B cell (primary cell): Measurements from ENCODE around the gene CSF2RB. TPM values are rescaled to one million over a fixed set of nuclear protein-coding genes. Genes with fewer than 3 reads are reported as not detected.

ENCODE experiments used
- ATAC-seq: fragments of 200-7000 bp; cut with Tn5 transposase; one replicate; pipeline ENCODE4 v1.10.0; 2021; ENCODE audit warnings: low read depth, mild to moderate bottlenecking, moderate number of reproducible peaks, moderate library complexity
- CTCF ChIA-PET: fragments of 350-600 bp; sonication (Branson Sonifier 250); formaldehyde crosslinking; loops from one replicate; lab custom pipeline; 2021; ENCODE audit warnings: antibody characterized with exemption, inconsistent platforms; lab: Charles Lee
- POLR2A ChIA-PET: fragments of 350-600 bp; sonication (Branson Sonifier 250); formaldehyde crosslinking; loops from one replicate; lab custom pipeline; 2021; ENCODE audit warnings: antibody characterized with exemption; lab: Charles Lee
- DNase-seq: peaks from one replicate; pipeline ENCODE4 v3.0.0; 2013
- H2AFZ ChIP-seq: 2 replicates; pipeline ENCODE4 v1.6.1; 2012; ENCODE audit warnings: mild to moderate bottlenecking, low read depth, low read length; ENCODE audit not compliant: insufficient read depth, poor library complexity, severe bottlenecking
- H3K27ac ChIP-seq, 2 donors: 1 replicate in 1 of 2; 2 replicates in 1 of 2; pipeline ENCODE4 v1.5.1; 2012 to 2013; ENCODE audit warnings: low read length in 2 of 2, mild to moderate bottlenecking in 2 of 2, moderate library complexity in 1 of 2
- H3K27me3 ChIP-seq, 4 experiments: fragments of 200-600 bp in 1 of 4; sonication (generic) in 1 of 4; replicated peaks in 1 of 4; 1 replicate in 2 of 4; 2 replicates in 2 of 4; pipeline versions ENCODE4 v1.6.1 to v1.7.0; 2013 to 2016; ENCODE audit warnings: low read length in 3 of 4, mild to moderate bottlenecking in 2 of 4, mixed read lengths in 1 of 4, moderate library complexity in 1 of 4; ENCODE audit not compliant: insufficient read depth in 4 of 4, control insufficient read depth in 3 of 4; ENCODE audit errors: control extremely low read depth in 1 of 4
- H3K36me3 ChIP-seq, 2 experiments: replicated peaks in 1 of 2; 1 replicate in 1 of 2; 2 replicates in 1 of 2; pipeline versions ENCODE4 v1.6.1 to v1.7.1; 2013; ENCODE audit warnings: low read length in 1 of 2; ENCODE audit not compliant: insufficient read depth in 2 of 2, control insufficient read depth in 1 of 2; ENCODE audit errors: control extremely low read depth in 1 of 2, extremely low read depth in 1 of 2
- H3K4me1 ChIP-seq, 2 donors: fragments of 200-600 bp in 1 of 2; sonication (generic) in 1 of 2; 1 replicate in 1 of 2; 2 replicates in 1 of 2; pipeline versions ENCODE4 v1.5.1 to v1.6.1; 2013 to 2017; ENCODE audit warnings: low read length in 2 of 2; ENCODE audit not compliant: control insufficient read depth in 2 of 2, insufficient read depth in 2 of 2
- H3K4me2 ChIP-seq: replicated peaks from 2 replicates; pipeline ENCODE3; 2012; ENCODE audit warnings: mild to moderate bottlenecking, low read depth, low read length; ENCODE audit not compliant: poor library complexity, severe bottlenecking
- H3K4me3 ChIP-seq, 5 experiments: fragments of 200-600 bp in 1 of 5; sonication (generic) in 1 of 5; 1 replicate in 3 of 5; 2 replicates in 2 of 5; pipeline versions ENCODE4 v1.5.1 to v1.7.0; 2011 to 2016; ENCODE audit warnings: low read length in 4 of 5, mild to moderate bottlenecking in 4 of 5, low read depth in 2 of 5, control low read depth in 1 of 5, moderate library complexity in 1 of 5; ENCODE audit not compliant: insufficient read depth in 1 of 5; ENCODE audit errors: control extremely low read depth in 1 of 5, extremely low read depth in 1 of 5
- H3K79me2 ChIP-seq: fragments of 200-600 bp; sonication (generic); one replicate; pipeline ENCODE4 v1.6.0; 2016; ENCODE audit warnings: low read length; ENCODE audit not compliant: control insufficient read depth, insufficient read depth
- H3K9ac ChIP-seq: fragments of 200-600 bp; sonication (generic); 2 replicates; pipeline ENCODE4 v1.6.1; 2017; ENCODE audit warnings: mild to moderate bottlenecking, low read length, moderate library complexity
- H3K9me3 ChIP-seq, 3 donors: one replicate each; pipeline versions ENCODE4 v1.6.1 to v1.7.1; 2013; ENCODE audit warnings: low read length in 2 of 3; ENCODE audit not compliant: control insufficient read depth in 2 of 3, insufficient read depth in 1 of 3; ENCODE audit errors: control extremely low read depth in 1 of 3
- H4K20me1 ChIP-seq: 2 replicates; pipeline ENCODE4 v1.6.0; 2012; ENCODE audit warnings: mild to moderate bottlenecking, low read length; ENCODE audit not compliant: insufficient read depth, control insufficient read depth, poor library complexity, severe bottlenecking
- H3K27ac Mint-ChIP-seq: one replicate; pipeline ENCODE4 v1.8.0; 2021; ENCODE audit warnings: mixed read lengths
- H3K27me3 Mint-ChIP-seq: one replicate; pipeline ENCODE4 v1.8.0; 2021; ENCODE audit warnings: mixed read lengths
- H3K4me1 Mint-ChIP-seq: one replicate; pipeline ENCODE4 v1.8.0; 2021; ENCODE audit warnings: mixed read lengths
- H3K4me3 Mint-ChIP-seq: one replicate; pipeline ENCODE4 v1.8.0; 2021; ENCODE audit warnings: mixed read lengths
- H3K9me3 Mint-ChIP-seq: one replicate; pipeline ENCODE4 v1.8.0; 2022; ENCODE audit warnings: mixed read lengths; ENCODE audit not compliant: insufficient read depth
- CTCF ChIP-seq: fragments of 200-600 bp; IDR thresholded peaks from one replicate; pipeline ENCODE4 v1.8.0; 2022; ENCODE audit warnings: antibody characterized with exemption, mild to moderate bottlenecking
- EZH2 ChIP-seq: IDR thresholded peaks from 2 replicates; pipeline ENCODE4 v1.6.1; 2012; ENCODE audit warnings: borderline replicate concordance, low read depth, mild to moderate bottlenecking, moderate library complexity, low read length; ENCODE audit not compliant: insufficient read depth, poor library complexity, severe bottlenecking
- WGBS: methylation state at CpG from one replicate; pipeline ENCODE4 v1.1.5; 2013; ENCODE audit warnings: missing lambda C conversion rate; ENCODE audit not compliant: insufficient coverage; 5-methylcytosine and 5-hydroxymethylcytosine counted together
- intact Hi-C: fragments of 100-400 bp; cut with micrococcal nuclease; formaldehyde crosslinking; loops from one replicate; pipeline ENCODE4 v1.10.0; 2022
- polyA plus RNA-seq: library from polyadenylated mRNA; depleted of rRNA; stranded (reverse); fragments of >200 nt; gene quantifications from 2 replicates; pipeline ENCODE4 v1.2.3, GENCODE V29; 2012
- total RNA-seq, 2 donors: library from RNA; stranded (reverse); fragments of 120-200 nt in 1 of 2; gene quantifications; 1 replicate in 1 of 2; 2 replicates in 1 of 2; pipeline versions ENCODE4 v1.2.3 to v1.2.4, GENCODE V29; 2013 to 2022

CSF2RB gene
- total and polyA plus RNA-seq, 2 donors (not counting 1 experiment from before 2014, with no cell fraction given), result 22.0 to 39.7 TPM

GRCh38 chr22:36902143-36902926, 11.1 kb upstream of the CSF2RB start:
- H3K4me1 ChIP-seq, result no peaks in the 10 kb centered on the region
- intact Hi-C loops, result no loop called here
- ChIA-PET POLR2A (no interaction called here), CTCF (no interaction called here)
- no peak overlapping the region for H3K27ac ChIP-seq
- no peaks in the 10 kb centered on the region for H3K79me2 ChIP-seq
- Mint-ChIP-seq H3K4me1 (peaks cover 4% of the 10 kb centered on the region), H3K9me3 (no peaks in the 10 kb centered on the region), H3K27me3 (peaks cover 14% of the 10 kb centered on the region), H3K27ac (no peak overlapping the region), H3K4me3 (no peak overlapping the region)
- peaks cover 0 to 8% (median 4%) of the 10 kb centered on the region in 3 donors for H3K9me3 ChIP-seq
- TF ChIP-seq EZH2, result no peak
- no peak overlapping the region for H3K4me3 ChIP-seq
- no peaks in the 10 kb centered on the region for H3K36me3 ChIP-seq
- DNase-seq (no peak), ATAC-seq (no peak)
- WGBS, result 98% methylated on average over 6 of the region's 8 CpGs
- H4K20me1 ChIP-seq, result no peaks in the 10 kb centered on the region
- H3K27me3 ChIP-seq, result peaks cover 0 to 10% (median 5%) of the 10 kb centered on the region in 4 experiments
- no peak overlapping the region for H3K9ac ChIP-seq
- H2AFZ ChIP-seq, result no peak overlapping the region
- H3K4me2 ChIP-seq, result no peak overlapping the region

GRCh38 chr22:36904260-36904880, 9.1 kb upstream of the CSF2RB start:
- Mint-ChIP-seq H3K27me3 (peaks cover 21% of the 10 kb centered on the region), H3K27ac (no peak overlapping the region), H3K4me3 (no peak overlapping the region), H3K9me3 (no peaks in the 10 kb centered on the region), H3K4me1 (peaks cover 4% of the 10 kb centered on the region)
- H3K4me1 ChIP-seq, result no peaks in the 10 kb centered on the region
- intact Hi-C loops, result no loop called here
- DNase-seq (no peak), ATAC-seq (no peak)
- ChIA-PET POLR2A (no interaction called here), CTCF (interaction anchor here (0.6 to 0.7 kb wide), 2 partner anchors 332 to 852 kb away, joined by 3 to 4 read pairs; no protein-coding TSS in a partner anchor)
- peaks cover 1 to 4% (median 3%) of the 10 kb centered on the region in 3 donors for H3K9me3 ChIP-seq
- no peaks in the 10 kb centered on the region for H3K36me3 ChIP-seq
- no peaks in the 10 kb centered on the region for H3K79me2 ChIP-seq
- WGBS, result 64% methylated on average over 4 of the region's 6 CpGs
- H3K27ac ChIP-seq, result no peak overlapping the region
- H2AFZ ChIP-seq, result no peak overlapping the region
- H4K20me1 ChIP-seq, result no peaks in the 10 kb centered on the region
- no peak overlapping the region for H3K4me3 ChIP-seq
- TF ChIP-seq CTCF (no peak), EZH2 (no peak)
- H3K9ac ChIP-seq, result no peak overlapping the region
- no peak overlapping the region for H3K4me2 ChIP-seq
- H3K27me3 ChIP-seq, result peaks cover 0 to 10% (median 7%) of the 10 kb centered on the region in 4 experiments
